Uterus (tissue), 2 donors: ENCODE results near the gene IGFBP1.
"Not testable (repeated sequence)": the region's sequence is repeated elsewhere in the genome, so short reads cannot be mapped to it uniquely, and the experiment has no call there.

ENCODE experiments used
- CTCF ChIP-seq, 4 experiments: fragments of 200-600 bp in 2 of 4; fragments of 450-650 bp in 2 of 4; sonication (generic) in 2 of 4; IDR thresholded peaks; one replicate each; pipeline ENCODE4 v1.5.1; 2016 to 2019; ENCODE audit warnings: antibody characterized with exemption in 4 of 4, mild to moderate bottlenecking in 2 of 4, moderate library complexity in 1 of 4
- POLR2A ChIP-seq, 2 donors: fragments of 450-650 bp; IDR thresholded peaks; one replicate each; pipeline ENCODE4 v1.6.1; 2016; ENCODE audit warnings: antibody characterized with exemption in 2 of 2, mild to moderate bottlenecking in 1 of 2, moderate library complexity in 1 of 2

- not testable (repeated sequence) for TF ChIP-seq POLR2A, CTCF (IDR thresholded peaks at IDR 0.05)
Measured at GRCh38 chr7:45852984-45853383, 35.3 kb upstream of the IGFBP1 start.
